HG03565 (cell line): Measurements from ENCODE around the gene PSMD2.

Experiments used
- ATAC-seq: cut with Tn5 transposase; IDR thresholded peaks from one replicate; pipeline ENCODE4 v1.9.1; 2021; ENCODE audit warnings: mild to moderate bottlenecking, moderate library complexity; ENCODE audit not compliant: unreplicated experiment

Gene PSMD2

DNA sequence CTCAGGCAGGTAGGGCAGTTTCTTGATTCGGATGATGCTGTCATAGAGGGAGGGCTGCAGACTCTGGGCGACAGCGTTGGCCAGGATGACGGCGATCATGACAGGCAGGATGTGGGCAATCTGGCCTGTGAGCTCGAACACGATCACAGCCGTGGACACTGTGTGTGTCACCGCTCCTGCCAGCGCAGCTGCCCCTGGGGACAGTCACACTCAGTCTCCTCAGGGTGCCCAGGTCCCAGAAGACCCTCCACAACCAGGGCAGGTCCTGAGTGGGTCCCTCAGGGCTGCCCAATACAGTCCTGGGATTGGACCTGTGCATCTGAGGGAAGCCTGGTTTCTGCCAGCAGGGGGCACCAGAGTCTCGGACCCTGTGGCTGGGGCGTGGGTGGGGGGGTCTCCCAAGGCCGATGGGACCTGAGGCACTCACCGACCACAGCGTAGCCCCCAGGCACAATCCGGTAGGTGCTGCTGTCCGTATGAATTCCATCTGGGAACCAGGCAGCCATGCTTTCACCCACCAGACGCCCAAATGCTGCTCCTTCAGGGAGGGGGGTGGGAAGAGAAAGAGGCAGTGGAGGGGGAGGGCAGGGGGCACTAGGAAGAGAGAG lies 55.2 kb downstream of the PSMD2 start:
- ATAC-seq, result no peak

DNA sequence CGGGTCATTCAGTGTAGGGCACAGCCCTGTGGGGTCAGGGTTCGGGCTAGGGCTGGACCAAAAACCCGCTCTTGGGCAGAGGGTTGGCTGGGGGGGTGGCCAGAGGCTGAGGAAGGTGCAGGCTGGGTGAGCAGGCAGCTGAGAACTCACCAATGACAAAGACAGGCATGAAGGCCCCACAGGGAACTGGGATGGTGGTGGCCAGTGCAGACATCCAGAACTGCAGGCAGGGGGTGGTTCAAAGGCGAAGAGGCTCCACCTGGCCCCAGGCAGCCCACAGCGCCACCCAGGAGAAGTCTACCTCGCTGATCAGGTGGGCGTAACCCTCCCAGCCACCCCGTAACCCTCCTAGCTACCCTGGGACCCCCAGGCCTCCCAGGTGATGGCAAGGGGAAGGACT lies 55.7 kb downstream of the PSMD2 start:
- no peak for ATAC-seq

DNA sequence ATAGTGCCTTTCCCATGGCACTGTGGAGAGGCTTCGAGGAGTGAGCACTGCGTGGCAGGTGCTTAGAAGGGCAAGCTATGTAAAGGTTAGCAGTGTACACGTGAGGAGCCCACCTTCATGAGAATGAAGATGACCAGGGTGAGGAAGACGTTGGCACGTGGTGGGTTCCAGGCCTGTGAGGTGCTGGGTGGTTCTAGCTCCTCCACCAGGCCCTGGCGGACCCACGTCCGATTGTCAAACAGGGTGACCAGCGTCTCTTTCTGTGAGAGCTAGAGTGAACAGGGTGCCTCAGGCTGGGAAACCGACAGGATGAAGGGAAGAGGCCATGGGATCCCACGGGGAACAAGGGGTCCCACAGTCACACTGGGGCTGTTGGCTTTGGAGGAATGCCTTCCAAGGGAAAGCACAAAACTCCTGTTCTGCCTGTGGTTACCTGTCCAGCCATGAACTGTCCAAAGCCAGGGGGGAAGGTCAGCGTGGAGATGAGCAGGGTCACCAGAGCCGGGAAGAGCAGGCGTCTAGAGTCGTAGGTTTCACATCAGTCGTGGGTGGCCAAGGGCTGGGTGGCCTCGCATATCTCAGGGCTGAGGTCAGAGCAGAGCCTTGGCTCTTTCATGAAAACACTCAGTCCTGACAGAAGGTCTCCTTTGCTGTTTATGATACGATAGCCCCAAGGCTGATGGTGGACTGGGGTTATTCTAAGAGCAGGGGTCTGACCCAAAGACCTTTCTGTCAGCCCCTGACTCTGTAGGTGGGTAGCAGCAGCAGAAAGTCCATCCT lies 56.4 kb downstream of the PSMD2 start:
- no peak for ATAC-seq

GRCh38 chr3:184357248-184358123 lies 58.4 kb downstream of the PSMD2 start:
- no peak for ATAC-seq

DNA sequence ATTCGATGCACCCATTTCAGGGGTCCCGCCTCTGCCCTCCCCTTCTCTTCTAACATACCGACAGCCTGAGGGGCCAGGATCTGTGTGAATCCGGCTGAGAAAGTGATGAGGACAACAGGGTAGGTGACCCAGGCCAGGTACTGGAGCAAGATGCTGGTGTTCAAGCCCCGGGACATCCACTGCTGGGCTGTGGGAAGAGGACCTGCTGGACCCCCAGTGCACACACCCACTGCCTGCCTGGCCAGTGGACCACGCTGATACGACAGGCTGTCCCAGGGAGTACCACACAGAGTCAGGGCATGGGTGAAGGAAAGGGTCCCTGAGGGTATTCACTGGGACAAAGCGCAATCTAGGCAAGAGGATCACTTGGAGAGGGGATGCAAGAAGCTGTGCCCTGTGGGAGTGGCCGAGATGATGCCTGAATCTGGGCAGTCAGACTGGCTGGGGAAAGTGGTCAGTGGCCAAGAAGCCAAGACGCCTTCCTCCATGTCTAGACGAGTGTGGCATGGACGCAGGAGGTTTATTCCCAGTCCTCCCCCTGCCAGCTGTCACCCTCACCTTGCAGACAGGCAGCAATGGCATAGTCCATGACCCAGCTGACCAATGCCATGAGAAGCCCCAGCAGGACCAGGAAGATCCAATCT lies 59.2 kb downstream of the PSMD2 start:
- no peak for ATAC-seq
